HL-60/S4 (cell line): ENCODE results near the gene TM4SF20.

Experiments
- in situ Hi-C: fragments of 300-500 bp; cut with MboI; formaldehyde crosslinking; loops from 2 replicates; pipeline ENCODE4 v1.14.3; 2022; ENCODE audit warnings: low sequenced_read_pairs

TM4SF20 gene

DNA sequence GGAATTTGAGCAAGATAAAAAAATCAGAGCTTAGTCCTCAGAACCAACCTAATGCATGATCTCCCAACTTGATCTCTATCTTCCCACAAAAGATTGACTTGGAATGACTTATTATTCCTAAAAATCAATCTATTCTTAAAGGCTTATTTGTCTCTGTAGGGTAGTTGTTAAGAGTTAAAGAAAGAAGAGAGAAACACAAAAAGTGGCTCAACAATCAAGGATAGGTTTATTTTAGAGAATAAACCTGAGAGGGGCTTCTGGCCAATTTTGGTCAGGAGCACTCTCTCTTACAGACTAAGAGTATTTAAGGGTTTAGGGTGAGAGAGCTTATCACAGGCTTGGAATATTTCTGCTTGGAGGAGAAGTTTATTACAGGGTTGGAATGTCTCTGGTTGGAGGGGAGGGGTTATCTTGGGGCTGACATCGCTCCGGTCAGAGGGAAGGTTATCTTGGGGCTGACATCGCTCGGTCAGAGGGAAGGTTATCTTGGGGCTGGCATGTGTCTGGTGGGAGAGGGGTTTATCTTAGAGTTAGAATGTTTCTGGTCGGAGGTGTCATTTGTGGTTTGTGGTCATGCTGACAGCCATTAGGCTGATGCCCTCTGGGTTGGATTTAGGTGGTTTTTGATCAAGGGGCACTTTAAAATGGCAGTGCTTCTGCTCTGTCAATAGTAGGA is 56.4 kb downstream of the TM4SF20 start:
- in situ Hi-C loops = no loop called here

DNA sequence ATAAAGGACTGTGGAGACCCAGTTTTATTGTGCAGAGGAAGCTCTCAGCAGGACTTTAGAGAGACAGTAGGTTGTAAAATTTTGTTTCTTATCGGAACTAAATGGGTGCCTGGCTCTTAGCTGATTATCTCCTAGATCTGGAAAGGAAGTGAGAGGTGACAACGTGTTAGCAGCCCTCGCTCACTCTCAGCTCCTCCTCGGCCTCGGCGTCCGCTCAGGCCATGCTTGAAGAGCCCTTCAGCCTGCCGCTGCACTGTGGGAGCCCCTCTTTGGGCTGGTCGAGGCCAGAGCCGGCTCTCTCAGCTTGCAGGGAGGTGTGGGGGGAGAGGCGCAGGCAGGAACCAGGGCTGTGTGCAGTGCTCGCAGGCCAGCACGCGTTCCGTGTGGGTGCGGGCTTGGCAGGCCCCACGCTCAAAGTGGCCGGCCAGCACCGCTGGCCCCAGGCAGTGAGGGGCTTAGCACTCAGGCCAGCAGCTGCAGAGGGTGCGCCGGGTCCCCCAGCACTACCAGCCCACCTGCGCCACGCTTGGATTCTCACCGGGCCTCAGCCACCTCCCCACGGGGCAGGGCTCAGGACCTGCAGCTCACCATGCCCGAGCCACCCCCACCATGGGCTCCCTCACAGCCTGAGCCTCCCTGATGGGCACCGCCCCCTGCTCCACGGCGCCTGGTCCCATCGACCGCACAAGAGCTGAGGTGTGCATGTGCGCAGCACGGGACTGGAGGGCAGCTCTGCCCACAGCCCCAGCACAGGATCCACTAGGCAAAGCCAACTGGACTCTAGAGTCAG is 58.6 kb downstream of the TM4SF20 start:
- in situ Hi-C loops = no loop called here

GRCh38 chr2:227317834-227318233 is 61.3 kb downstream of the TM4SF20 start:
- in situ Hi-C loops = no loop called here

GRCh38 chr2:227313310-227313709 is 65.8 kb downstream of the TM4SF20 start:
- in situ Hi-C loops = no loop called here

DNA sequence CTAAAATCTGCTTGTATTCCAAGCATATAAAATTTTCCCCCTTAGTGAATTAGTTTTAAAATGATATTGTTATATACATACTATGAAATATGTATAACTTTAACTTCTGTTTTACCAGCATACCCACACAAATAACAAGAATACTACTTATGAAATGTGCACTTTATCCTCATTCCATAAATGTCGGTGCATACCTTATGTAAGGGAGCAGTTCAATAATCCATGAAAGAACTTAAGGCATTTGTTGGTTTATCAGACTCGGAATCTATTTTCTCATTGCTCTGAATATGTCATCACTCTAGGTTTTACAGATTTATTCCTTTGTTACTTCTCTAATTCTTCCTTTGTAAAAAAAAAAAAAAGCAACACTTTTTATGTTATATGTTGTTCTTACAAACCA is 66.5 kb downstream of the TM4SF20 start:
- in situ Hi-C loops = no loop called here
